Left lobe of liver (tissue), 2 donors: ENCODE measurements around the gene MAP3K4. TPM values are rescaled to one million over a fixed set of nuclear protein-coding genes. Genes with fewer than 3 reads are reported as not detected.

Experiments used
- ATAC-seq: fragments of 200-7000 bp; cut with Tn5 transposase; one replicate; pipeline ENCODE4 v1.9.1; 2020; ENCODE audit warnings: mild to moderate bottlenecking, moderate library complexity
- DNase-seq: peaks from one replicate; pipeline ENCODE4 v3.0.0-alpha.2; 2020; ENCODE audit warnings: low spot score
- total RNA-seq: library from RNA; stranded (reverse); gene quantifications from one replicate; pipeline ENCODE4 v1.2.1, GENCODE V29; 2021
- donor health status: DM: no; HTN: no; CAD: no; lungs with moderate emphysema.
- donor health status: DM: no; HTN: yes; CAD: no.

Gene MAP3K4
- total RNA-seq: 11.2 TPM

- DNase-seq (peak; percentile 88), ATAC-seq (peak; percentile 91)
These were observed at the start of gene MAP3K4 for GRCh38 chr6:160991406-160992060. Gene MAP3K4, plus strand, starts transcription at chr6:160991769. Its CDS starts 163 bp downstream, at chr6:160991932.

GRCh38 chr6:160943997-160944396 lies 47.6 kb upstream of the MAP3K4 start:
- DNase-seq: no peak
- ATAC-seq: no peak

- no peak for DNase-seq
- ATAC-seq: no peak
These were observed 45.9 kb upstream of the MAP3K4 start for GRCh38 chr6:160945516-160946177.

- ATAC-seq (no peak), DNase-seq (no peak)
These were observed 42.0 kb upstream of the MAP3K4 start for GRCh38 chr6:160949531-160949930.

- no peak for DNase-seq
- ATAC-seq: no peak
These were observed 41.1 kb upstream of the MAP3K4 start for GRCh38 chr6:160950507-160950906.

- DNase-seq (no peak), ATAC-seq (no peak)
These were observed 40.2 kb upstream of the MAP3K4 start for GRCh38 chr6:160951187-160952030.

- ATAC-seq: no peak
These were observed 38.8 kb upstream of the MAP3K4 start for GRCh38 chr6:160952633-160953281.

GRCh38 chr6:160955508-160956295 lies 35.9 kb upstream of the MAP3K4 start:
- ATAC-seq: no peak
- no peak for DNase-seq

More at GRCh38 chr6:160952633-160953281, 38.8 kb upstream of the MAP3K4 start:
- no peak for DNase-seq

- DNase-seq: no peak
- no peak for ATAC-seq
These were observed 35.1 kb upstream of the MAP3K4 start for GRCh38 chr6:160956300-160957035.

GRCh38 chr6:160959726-160960435 lies 31.7 kb upstream of the MAP3K4 start:
- no peak for ATAC-seq
- no peak for DNase-seq

- DNase-seq (no peak), ATAC-seq (no peak)
These were observed 30.7 kb upstream of the MAP3K4 start for GRCh38 chr6:160960839-160961238.

- DNase-seq (no peak), ATAC-seq (no peak)
These were observed 28.5 kb upstream of the MAP3K4 start for GRCh38 chr6:160962835-160963623.

GRCh38 chr6:160963651-160964050 lies 27.9 kb upstream of the MAP3K4 start:
- DNase-seq (no peak), ATAC-seq (no peak)

GRCh38 chr6:160965893-160966292 lies 25.7 kb upstream of the MAP3K4 start:
- no peak for DNase-seq
- no peak for ATAC-seq

- DNase-seq: no peak
- ATAC-seq: no peak
These were observed 24.9 kb upstream of the MAP3K4 start for GRCh38 chr6:160966493-160967229.

- no peak for DNase-seq
- no peak for ATAC-seq
These were observed 24.2 kb upstream of the MAP3K4 start for GRCh38 chr6:160967351-160967750.

GRCh38 chr6:160967833-160968232 lies 23.7 kb upstream of the MAP3K4 start:
- DNase-seq (no peak), ATAC-seq (no peak)

GRCh38 chr6:160971171-160971570 lies 20.4 kb upstream of the MAP3K4 start:
- ATAC-seq: no peak
- no peak for DNase-seq
